HG03139 (cell line): ENCODE data around the gene CHCHD3.

Experiments used
- ATAC-seq: cut with Tn5 transposase; IDR thresholded peaks from one replicate; pipeline ENCODE4 v1.9.1; 2021; ENCODE audit not compliant: unreplicated experiment

CHCHD3 gene

GRCh38 chr7:132828502-132828901 is 253.4 kb downstream of the CHCHD3 start:
- ATAC-seq: no peak

GRCh38 chr7:132825932-132826835 is 255.7 kb downstream of the CHCHD3 start:
- ATAC-seq: no peak

- ATAC-seq: no peak
Observed at GRCh38 chr7:132825222-132825621, 256.7 kb downstream of the CHCHD3 start.

GRCh38 chr7:132819648-132820047 is 262.2 kb downstream of the CHCHD3 start:
- no peak for ATAC-seq

GRCh38 chr7:132817949-132818348 is 263.9 kb downstream of the CHCHD3 start:
- no peak for ATAC-seq

GRCh38 chr7:132815696-132816311 is 266.1 kb downstream of the CHCHD3 start:
- ATAC-seq: no peak

- no peak for ATAC-seq
Observed at GRCh38 chr7:132815130-132815529, 266.8 kb downstream of the CHCHD3 start.

GRCh38 chr7:132810561-132810960 is 271.3 kb downstream of the CHCHD3 start:
- ATAC-seq: no peak

GRCh38 chr7:132806834-132807233 is 275.1 kb downstream of the CHCHD3 start:
- no peak for ATAC-seq

GRCh38 chr7:132805766-132806165 is 276.1 kb downstream of the CHCHD3 start:
- no peak for ATAC-seq

- ATAC-seq: no peak
Observed at GRCh38 chr7:132804849-132805485, 276.9 kb downstream of the CHCHD3 start.

- ATAC-seq: no peak
Observed at GRCh38 chr7:132800522-132800921, 281.4 kb downstream of the CHCHD3 start.

- no peak for ATAC-seq
Observed at GRCh38 chr7:132799081-132799413, 282.8 kb downstream of the CHCHD3 start.

- no peak for ATAC-seq
Observed at GRCh38 chr7:132797152-132797551, 284.7 kb downstream of the CHCHD3 start.

GRCh38 chr7:132793474-132793873 is 288.4 kb downstream of the CHCHD3 start:
- no peak for ATAC-seq

GRCh38 chr7:132791036-132791435 is 290.9 kb downstream of the CHCHD3 start:
- no peak for ATAC-seq

GRCh38 chr7:132790104-132790503 is 291.8 kb downstream of the CHCHD3 start:
- no peak for ATAC-seq

- ATAC-seq: no peak
Observed at GRCh38 chr7:132789281-132789680, 292.6 kb downstream of the CHCHD3 start.

- ATAC-seq: no peak
Observed at GRCh38 chr7:132785870-132786269, 296.0 kb downstream of the CHCHD3 start.

GRCh38 chr7:132784406-132784805 is 297.5 kb downstream of the CHCHD3 start:
- no peak for ATAC-seq

- no peak for ATAC-seq
Observed at GRCh38 chr7:132783824-132784223, 298.1 kb downstream of the CHCHD3 start.
